ENCODE measurements around the gene MEF2A. TPM values are rescaled to one million over a fixed set of nuclear protein-coding genes. Genes with fewer than 3 reads are reported as not detected.
"Not testable (repeated sequence)": the region's sequence is repeated elsewhere in the genome, so short reads cannot be mapped to it uniquely, and the experiment has no call there.

Gene MEF2A
- total RNA-seq, 2 donors from 2014 or later: 25.1 to 68.7 TPM

DNA sequence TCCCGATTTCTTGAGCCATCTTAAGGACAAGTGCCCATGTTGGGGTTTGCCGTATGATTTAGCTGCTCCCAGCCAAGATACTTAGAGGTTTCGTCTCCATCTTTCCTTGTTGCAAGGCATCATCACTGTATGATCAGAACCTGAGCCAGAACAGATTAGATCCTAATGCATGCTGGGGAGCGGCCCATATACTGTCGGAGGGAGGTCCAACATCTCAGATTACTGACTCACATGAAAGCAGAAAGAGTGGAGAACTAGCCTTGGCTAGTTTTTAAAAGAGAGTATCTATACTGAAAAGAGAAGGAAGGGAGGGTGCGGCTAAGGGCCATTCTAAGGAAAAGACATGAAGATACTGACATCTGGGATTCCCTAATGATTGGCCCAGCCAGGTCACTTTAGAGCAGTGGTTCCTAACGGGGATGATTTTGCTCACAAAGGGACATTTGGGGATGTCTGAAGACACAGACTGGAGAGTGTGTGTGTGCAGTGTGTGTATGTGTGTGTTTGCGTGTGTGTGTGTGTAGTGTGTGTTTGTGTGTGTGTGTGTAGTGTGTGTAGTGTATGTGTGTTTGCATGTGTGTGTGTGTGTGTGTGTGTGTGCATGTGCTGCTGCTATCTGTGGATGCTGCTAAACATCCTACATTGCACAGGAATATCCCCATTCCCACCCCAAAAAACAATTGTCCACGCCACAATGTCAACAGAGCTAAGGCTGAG lies 179.7 kb downstream of the MEF2A start:
- ATAC-seq: no peak
- no peak for TF ChIP-seq POLR2A (IDR thresholded peaks at IDR 0.05)
- no peak for TF ChIP-seq CTCF (IDR thresholded peaks at IDR 0.05)
- DNase-seq: no peak
- Histone ChIP-seq H3K27me3 (no peaks in the 10 kb centered on the region), H3K4me3 (no peak overlapping the region), H3K36me3 (replicated peaks in 1 of 2; ENCODE audit: insufficient read depth in 1 of 2, low read depth in 2 of 2) (no peaks in the 10 kb centered on the region), H3K9me3 (no peaks in the 10 kb centered on the region), H3K4me1 (no peaks in the 10 kb centered on the region), H3K27ac (no peak overlapping the region)
- intact Hi-C loops (cut with DNase I): no loop called here
- WGBS, 2 donors: 88 to 91% methylated on average over 9 of the region's 9 CpGs

GRCh38 chr15:99749386-99749785 lies 183.6 kb downstream of the MEF2A start:
- ATAC-seq: no peak
- intact Hi-C loops (cut with DNase I): no loop called here
- Histone ChIP-seq H3K27me3 (no peaks in the 10 kb centered on the region), H3K9me3 (no peaks in the 10 kb centered on the region), H3K4me1 (no peaks in the 10 kb centered on the region), H3K4me3 (no peak overlapping the region), H3K36me3 (replicated peaks in 1 of 2; ENCODE audit: insufficient read depth in 1 of 2, low read depth in 2 of 2) (no peaks in the 10 kb centered on the region), H3K27ac (no peak overlapping the region)
- WGBS, 2 donors: 57 to 62% methylated on average over 6 of the region's 6 CpGs
- no peak for TF ChIP-seq POLR2A (IDR thresholded peaks at IDR 0.05)
- no peak for TF ChIP-seq CTCF (IDR thresholded peaks at IDR 0.05)
- no peak for DNase-seq

- intact Hi-C loops (cut with DNase I); H3K27me3 ChIP-seq; H3K27ac ChIP-seq; H3K4me3 ChIP-seq; H3K36me3 ChIP-seq (replicated peaks in 1 of 2; ENCODE audit: insufficient read depth in 1 of 2, low read depth in 2 of 2); H3K4me1 ChIP-seq; ATAC-seq; H3K9me3 ChIP-seq; DNase-seq: not testable (repeated sequence)
- 76 to 85% methylated on average over 11 of the region's 11 CpGs for WGBS, 2 donors
Measured at GRCh38 chr15:99750326-99750725, 184.5 kb downstream of the MEF2A start.

DNA sequence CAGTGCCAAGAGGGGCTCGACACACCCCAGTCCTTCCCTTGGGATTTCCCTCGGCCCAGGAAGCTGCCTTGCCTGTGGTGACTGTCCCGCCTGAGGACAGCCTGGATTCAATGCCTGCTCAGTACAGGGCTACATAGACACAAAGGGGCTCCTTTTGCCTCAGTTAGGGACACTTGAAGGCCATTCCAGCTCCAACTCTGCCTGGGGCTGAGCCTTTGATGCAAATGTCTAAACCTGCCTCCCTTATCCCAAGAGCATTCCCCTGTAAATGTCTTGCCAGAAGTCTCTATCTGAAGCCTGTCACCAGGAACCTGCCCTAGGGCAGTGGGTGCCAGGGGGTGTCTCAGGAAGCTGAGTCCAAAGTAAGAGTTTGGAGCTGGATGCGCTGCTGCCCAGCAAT lies 186.8 kb downstream of the MEF2A start:
- Histone ChIP-seq H3K4me3 (no peak overlapping the region), H3K4me1 (no peaks in the 10 kb centered on the region), H3K27me3 (no peaks in the 10 kb centered on the region), H3K9me3 (no peaks in the 10 kb centered on the region), H3K36me3 (replicated peaks in 1 of 2; ENCODE audit: insufficient read depth in 1 of 2, low read depth in 2 of 2) (no peaks in the 10 kb centered on the region), H3K27ac (no peak overlapping the region)
- ATAC-seq (no peak), DNase-seq (no peak)
- intact Hi-C loops (cut with DNase I): no loop called here
- WGBS, 2 donors: 83 to 100% methylated on average over 1 to 4 of the region's 4 CpGs
- TF ChIP-seq POLR2A (IDR thresholded peaks at IDR 0.05): no peak
- TF ChIP-seq CTCF (IDR thresholded peaks at IDR 0.05): no peak

DNA sequence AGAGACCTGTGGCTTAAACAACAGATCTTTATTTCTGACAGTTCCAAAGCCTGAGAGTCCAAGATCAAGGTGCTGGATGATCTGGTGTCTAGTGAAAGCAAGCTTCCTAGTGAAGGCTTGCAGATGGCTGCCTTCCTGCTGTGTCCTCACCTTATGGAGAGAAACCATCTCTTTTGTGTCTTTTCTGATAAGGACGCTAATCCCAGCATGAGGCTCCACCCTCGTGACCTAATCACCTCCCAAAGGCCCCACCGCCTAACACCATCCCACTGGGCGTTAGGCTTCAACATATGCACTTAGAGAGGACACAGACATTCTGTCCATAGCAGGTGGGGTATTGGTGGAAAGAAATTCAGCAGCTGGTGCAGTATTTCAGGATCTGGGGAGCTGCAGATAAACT lies 187.3 kb downstream of the MEF2A start:
- H3K9me3 ChIP-seq: no peaks in the 10 kb centered on the region
- intact Hi-C loops (cut with DNase I): no loop called here
- H3K27me3 ChIP-seq: no peaks in the 10 kb centered on the region
- no peaks in the 10 kb centered on the region for H3K36me3 ChIP-seq (replicated peaks in 1 of 2; ENCODE audit: insufficient read depth in 1 of 2, low read depth in 2 of 2)
- no peak for DNase-seq
- WGBS, 2 donors: 76 to 83% methylated on average over 4 of the region's 4 CpGs
- no peak overlapping the region for H3K4me3 ChIP-seq
- TF ChIP-seq CTCF (IDR thresholded peaks at IDR 0.05): no peak
- TF ChIP-seq POLR2A (IDR thresholded peaks at IDR 0.05): no peak
- no peaks in the 10 kb centered on the region for H3K4me1 ChIP-seq
- ATAC-seq: no peak
- no peak overlapping the region for H3K27ac ChIP-seq

Measured in body of pancreas (tissue), 4 donors.